Peyer's patch (tissue), 4 donors: ENCODE measurements around the gene MMP17.

ENCODE experiments used
- POLR2A ChIP-seq, 2 donors: fragments of 450-650 bp; IDR thresholded peaks; one replicate each; pipeline ENCODE4 v1.5.1; 2017; ENCODE audit warnings: antibody characterized with exemption in 2 of 2, mild to moderate bottlenecking in 2 of 2, moderate library complexity in 2 of 2
- TF ChIP-seq, protein P1 (sequence below), 6 experiments: fragments of 450-650 bp in 4 of 6; fragments of 200-600 bp in 2 of 6; sonication (generic) in 1 of 6; IDR thresholded peaks; one replicate each; pipeline ENCODE4 v1.5.1; 2017 to 2019; ENCODE audit warnings: antibody characterized with exemption in 6 of 6, mild to moderate bottlenecking in 3 of 6, moderate library complexity in 1 of 6

DNA sequence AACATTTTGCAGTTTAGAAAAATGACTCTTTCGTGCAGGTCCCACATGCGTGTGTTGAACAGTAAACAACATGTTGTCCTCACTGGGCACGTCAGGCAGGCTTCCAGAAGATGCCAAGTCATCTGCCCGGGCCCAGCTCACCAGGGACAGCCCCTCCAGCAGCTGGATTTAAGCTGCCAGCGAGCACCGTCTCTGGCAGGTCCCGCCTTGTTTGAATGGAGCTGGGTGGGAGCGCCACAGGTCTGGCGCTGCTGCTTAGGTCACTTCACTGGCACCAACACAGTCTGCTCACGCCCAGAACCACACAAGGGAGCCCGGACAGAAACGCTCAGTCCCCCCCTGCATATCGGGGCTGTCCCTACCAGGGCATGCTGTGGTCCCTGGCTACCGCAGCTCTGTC lies 33.1 kb upstream of the MMP17 start:
- TF ChIP-seq, protein P1, sequence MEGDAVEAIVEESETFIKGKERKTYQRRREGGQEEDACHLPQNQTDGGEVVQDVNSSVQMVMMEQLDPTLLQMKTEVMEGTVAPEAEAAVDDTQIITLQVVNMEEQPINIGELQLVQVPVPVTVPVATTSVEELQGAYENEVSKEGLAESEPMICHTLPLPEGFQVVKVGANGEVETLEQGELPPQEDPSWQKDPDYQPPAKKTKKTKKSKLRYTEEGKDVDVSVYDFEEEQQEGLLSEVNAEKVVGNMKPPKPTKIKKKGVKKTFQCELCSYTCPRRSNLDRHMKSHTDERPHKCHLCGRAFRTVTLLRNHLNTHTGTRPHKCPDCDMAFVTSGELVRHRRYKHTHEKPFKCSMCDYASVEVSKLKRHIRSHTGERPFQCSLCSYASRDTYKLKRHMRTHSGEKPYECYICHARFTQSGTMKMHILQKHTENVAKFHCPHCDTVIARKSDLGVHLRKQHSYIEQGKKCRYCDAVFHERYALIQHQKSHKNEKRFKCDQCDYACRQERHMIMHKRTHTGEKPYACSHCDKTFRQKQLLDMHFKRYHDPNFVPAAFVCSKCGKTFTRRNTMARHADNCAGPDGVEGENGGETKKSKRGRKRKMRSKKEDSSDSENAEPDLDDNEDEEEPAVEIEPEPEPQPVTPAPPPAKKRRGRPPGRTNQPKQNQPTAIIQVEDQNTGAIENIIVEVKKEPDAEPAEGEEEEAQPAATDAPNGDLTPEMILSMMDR (IDR thresholded peaks at IDR 0.05), result no peak
- no peak for TF ChIP-seq POLR2A (IDR thresholded peaks at IDR 0.05)
